ENCODE results near the gene SELENOO.
"Not testable (repeated sequence)": the region's sequence is repeated elsewhere in the genome, so short reads cannot be mapped to it uniquely, and the experiment has no call there.

SELENOO gene

GRCh38 chr22:50201191-50202129 is 649 bp downstream of the SELENOO start:
- FAIRE-seq, result no peak

GRCh38 chr22:50202130-50202666 is 1.4 kb downstream of the SELENOO start:
- FAIRE-seq, result no peak

DNA sequence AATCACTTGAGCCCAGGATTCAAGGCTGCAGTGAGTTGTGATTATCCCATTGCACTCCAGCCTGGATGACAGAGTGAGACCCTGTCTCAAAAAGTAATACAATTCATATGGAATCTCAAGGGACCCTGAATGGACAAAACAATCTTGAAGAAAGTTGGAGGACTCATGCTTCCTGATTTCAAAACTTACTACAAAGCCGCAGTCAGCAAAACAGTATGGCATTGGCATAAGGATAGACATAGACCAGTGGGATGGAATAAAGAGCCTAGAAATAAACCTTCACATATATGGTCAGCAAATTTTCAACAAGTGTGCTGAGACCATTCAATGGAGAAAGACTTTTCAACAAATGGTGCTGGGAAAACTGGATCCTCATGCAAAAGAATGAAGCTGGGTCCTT is 2.5 kb downstream of the SELENOO start:
- no peak for FAIRE-seq

DNA sequence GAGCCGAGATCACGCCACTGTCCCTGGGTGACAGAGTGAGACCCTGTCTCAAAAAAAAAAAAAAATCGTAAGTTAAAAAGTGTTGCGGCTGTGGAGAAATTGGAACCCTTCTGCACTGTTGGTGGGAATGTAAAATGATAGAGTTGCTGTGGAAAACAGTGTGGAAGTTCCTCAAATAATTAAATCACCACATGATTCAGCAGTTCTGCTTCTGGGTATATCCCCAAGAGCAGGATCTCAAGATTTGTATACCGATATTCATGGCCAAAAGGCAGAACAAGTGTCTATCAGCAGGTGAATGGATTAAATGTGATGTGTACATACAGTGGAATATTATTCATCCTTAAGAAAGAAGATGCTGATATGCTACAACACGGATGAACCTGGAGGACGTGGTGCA is 3.8 kb downstream of the SELENOO start:
- no peak for FAIRE-seq

DNA sequence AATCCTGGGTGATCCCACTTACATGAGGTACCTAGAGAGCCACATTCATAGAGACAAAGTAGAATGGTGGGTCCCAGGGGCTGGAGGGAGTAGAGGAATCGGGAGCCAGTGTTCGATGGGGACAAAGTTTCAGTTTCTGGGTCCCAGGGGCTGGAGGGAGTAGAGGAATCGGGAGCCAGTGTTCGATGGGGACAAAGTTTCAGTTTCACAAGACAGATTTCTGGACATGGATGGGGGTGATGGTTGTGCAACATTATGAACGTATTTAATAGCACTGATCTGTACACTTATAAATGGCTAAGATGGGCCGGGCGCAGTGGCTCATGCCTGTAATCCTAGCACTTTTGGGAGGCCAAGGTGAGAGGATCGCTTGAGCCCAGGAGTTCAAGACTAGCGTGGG is 4.2 kb downstream of the SELENOO start:
- FAIRE-seq, result not testable (repeated sequence)

DNA sequence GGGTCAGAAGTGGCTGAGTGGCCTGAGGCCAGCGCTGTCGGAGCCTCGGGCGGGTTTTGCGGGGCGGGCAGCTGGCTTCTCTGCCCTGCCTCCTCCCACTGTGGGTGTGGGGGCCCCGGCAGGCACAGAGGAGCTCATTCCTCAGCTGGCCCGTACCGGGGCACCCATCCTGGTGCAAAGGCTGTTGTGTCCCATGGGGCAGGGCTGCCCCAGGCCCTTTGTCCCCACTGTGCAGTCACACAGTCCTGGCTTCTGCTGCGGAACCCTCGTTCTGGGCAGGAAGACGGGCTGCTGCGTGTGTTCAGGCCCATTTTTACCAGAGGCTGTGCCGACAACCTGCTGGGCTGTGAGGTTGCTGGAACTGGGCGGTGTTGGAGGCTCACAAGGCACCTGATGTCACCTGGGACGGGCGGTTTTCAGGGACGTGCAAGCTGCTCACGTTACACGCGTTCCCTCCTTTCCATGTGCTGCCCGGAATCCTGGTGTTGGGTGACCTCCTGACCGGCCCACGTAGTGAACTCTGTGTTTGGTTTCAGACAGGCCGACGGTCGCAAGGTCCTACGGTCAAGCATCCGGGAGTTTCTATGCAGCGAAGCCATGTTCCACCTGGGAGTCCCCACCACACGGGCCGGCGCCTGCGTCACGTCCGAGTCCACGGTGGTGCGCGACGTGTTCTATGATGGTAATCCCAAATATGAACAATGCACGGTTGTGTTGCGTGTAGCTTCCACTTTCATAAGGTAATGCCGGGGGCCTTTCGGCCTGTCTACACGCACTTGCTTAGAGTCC is 5.2 kb downstream of the SELENOO start:
- no peak for FAIRE-seq

GRCh38 chr22:50206599-50206998 is 5.8 kb downstream of the SELENOO start:
- no peak for FAIRE-seq

DNA sequence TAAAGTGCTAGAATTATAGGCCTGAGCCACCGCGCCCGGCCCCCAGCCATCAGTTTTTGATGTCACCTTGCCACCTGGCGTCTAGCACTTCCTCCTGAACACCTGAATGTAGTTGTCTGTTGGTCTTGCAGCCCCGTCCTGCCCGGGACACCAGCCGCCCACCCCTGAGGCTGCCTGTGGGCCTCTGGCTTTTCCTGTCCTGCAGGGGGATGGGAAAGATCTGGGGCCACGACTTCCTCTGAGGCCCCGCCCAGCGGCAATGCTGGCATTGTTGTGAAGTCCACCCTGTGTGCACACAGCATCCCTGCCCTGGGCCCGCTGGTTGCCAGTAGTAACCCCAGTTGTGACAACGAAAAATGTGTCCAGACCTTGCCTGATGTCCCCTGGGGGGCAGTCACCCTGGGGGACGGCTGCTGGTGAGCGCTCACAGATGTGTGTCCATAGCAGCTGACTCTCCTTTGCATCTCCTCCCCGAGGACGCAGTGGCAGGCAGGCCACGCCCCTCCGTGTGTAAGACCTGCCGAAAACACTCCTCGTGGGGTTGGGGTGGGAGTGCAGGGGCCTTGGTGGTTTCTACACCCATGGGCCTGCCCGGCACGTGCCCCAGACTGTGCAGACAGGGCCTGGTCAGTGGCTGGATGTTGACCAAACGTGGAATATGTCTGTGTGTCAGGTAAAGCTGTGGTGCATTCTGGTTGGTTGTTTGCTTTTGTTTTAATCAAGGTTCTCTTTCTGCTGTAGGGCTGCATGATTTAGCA is 6.8 kb downstream of the SELENOO start:
- FAIRE-seq, result no peak

- FAIRE-seq, result no peak
These were observed 7.7 kb downstream of the SELENOO start for GRCh38 chr22:50208430-50208938.

- no peak for FAIRE-seq
These were observed 8.4 kb downstream of the SELENOO start for GRCh38 chr22:50208939-50209892.

DNA sequence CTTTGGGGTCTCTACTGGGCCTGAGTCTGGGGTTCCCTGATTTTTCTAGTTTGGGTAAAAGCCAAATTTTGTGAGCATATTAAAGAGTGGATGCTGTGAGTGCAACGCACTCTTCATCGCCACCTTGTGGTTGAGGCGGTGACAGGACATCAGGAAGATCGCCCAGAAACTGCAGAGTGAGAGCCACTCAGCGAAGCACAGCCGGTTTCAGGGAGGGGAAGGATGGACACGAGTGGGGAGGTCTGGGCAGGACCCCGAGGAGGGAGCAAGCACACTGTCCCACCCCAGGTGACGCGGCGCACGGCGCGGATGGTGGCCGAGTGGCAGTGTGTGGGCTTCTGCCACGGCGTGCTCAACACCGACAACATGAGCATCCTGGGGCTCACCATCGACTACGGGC is 9.1 kb downstream of the SELENOO start:
- no peak for FAIRE-seq

DNA sequence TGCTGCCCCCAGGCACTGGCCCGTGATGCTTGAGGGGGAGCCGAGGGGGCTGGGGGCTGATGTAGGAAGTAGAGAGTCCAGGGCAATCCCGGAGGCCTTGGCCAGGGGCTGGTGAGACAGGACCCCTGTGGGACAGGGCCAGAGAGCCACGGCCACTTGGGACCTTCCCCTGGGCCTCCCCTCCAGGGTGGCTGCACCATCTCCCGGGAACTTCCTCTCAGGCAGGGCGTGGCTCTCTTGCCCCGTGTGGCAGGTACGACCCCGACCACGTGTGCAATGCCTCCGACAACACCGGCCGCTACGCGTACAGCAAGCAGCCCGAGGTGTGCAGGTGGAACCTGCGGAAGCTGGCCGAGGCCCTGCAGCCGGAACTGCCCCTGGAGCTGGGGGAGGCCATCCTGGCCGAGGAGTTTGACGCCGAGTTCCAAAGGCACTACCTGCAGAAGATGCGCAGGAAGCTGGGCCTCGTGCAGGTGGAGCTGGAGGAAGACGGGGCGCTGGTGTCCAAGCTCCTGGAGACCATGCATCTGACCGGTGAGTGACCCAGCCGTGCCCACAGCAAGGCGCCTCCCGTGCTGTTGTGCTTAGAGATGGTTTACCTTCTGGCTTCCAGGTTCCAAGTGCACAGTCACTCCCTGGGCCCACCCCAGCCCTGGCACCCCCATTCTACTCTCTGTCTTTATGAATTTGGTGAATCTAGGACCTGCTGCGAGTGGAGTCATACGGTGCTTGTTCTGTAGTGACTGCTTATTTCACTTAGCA is 9.7 kb downstream of the SELENOO start:
- no peak for FAIRE-seq

- no peak for FAIRE-seq
These were observed 10.3 kb downstream of the SELENOO start for GRCh38 chr22:50211147-50211546.

- FAIRE-seq, result no peak
These were observed 12.5 kb downstream of the SELENOO start for GRCh38 chr22:50213263-50213662.

DNA sequence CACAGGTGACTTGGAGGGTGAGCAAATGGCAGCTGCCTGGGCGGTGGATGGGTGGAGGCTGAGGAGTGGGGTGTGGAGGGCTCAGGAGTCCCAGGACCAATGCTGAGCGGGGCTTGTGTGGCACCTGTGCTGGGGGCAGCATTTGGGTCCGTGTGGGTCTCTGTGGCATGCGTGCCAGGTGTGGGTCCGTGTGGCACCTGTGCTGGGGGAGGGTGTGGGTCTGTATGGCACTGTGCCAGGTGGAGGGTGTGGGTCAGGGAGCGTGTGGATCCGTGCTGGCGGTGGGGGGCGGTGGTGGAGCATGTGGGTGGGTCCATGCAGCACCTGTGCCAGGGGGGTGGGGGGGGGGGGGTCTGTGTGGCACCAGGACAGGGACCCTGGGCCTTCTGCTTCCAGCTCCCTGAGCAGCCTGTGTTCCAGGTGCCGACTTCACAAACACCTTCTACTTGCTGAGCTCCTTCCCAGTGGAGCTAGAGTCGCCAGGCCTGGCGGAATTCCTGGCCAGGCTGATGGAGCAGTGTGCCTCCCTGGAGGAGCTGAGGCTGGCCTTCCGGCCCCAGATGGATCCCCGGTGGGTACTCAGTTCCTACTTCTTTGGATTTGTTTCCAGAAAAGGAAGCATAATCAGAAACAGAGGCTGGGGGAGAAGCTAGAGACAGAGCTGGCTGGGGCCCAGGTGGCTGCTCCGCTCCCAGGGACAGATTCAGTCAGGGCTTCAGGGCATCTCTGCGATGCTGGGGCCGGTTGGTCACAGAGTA is 14.7 kb downstream of the SELENOO start:
- FAIRE-seq, result no peak

- FAIRE-seq, result no peak
These were observed 15.4 kb downstream of the SELENOO start for GRCh38 chr22:50216055-50216683.

- FAIRE-seq, result no peak
These were observed 16.1 kb downstream of the SELENOO start for GRCh38 chr22:50216684-50217520.

- FAIRE-seq, result no peak
These were observed 16.8 kb downstream of the SELENOO start for GRCh38 chr22:50217543-50218152.

Data from endometrium (tissue), 2 donors.